HEK293T (cell line): ENCODE measurements around the gene CACUL1.

Source experiments
- ARNT ChIP-seq: fragments of 450-650 bp; IDR thresholded peaks from 2 replicates; pipeline ENCODE4 v1.6.1; 2017; ENCODE audit warnings: mild to moderate bottlenecking
- BHLHE40 ChIP-seq: fragments of 450-650 bp; IDR thresholded peaks from 2 replicates; pipeline ENCODE4 v1.6.1; 2016; ENCODE audit warnings: mild to moderate bottlenecking, moderate library complexity, borderline replicate concordance
- ELF4 ChIP-seq: fragments of 450-650 bp; IDR thresholded peaks from 2 replicates; pipeline ENCODE4 v1.6.1; 2017; ENCODE audit warnings: antibody characterized with exemption
- FOXA1 ChIP-seq: fragments of 450-650 bp; IDR thresholded peaks from 2 replicates; pipeline ENCODE4 v1.6.1; 2016; ENCODE audit warnings: mild to moderate bottlenecking
- FOXM1 ChIP-seq: fragments of 450-650 bp; IDR thresholded peaks from 2 replicates; pipeline ENCODE4 v1.6.1; 2017; ENCODE audit warnings: mild to moderate bottlenecking, borderline replicate concordance
- HDGF ChIP-seq: fragments of 450-650 bp; IDR thresholded peaks from 2 replicates; pipeline ENCODE4 v1.6.1; 2017; ENCODE audit warnings: antibody characterized with exemption, borderline replicate concordance
- L3MBTL2 ChIP-seq: fragments of 450-650 bp; conservative IDR thresholded peaks from 2 replicates; pipeline ENCODE4 v1.6.1; 2016; ENCODE audit warnings: mild to moderate bottlenecking
- LEF1 ChIP-seq: fragments of 450-650 bp; IDR thresholded peaks from 2 replicates; pipeline ENCODE4 v1.6.1; 2017; ENCODE audit warnings: mild to moderate bottlenecking, borderline replicate concordance
- NFRKB ChIP-seq: fragments of 450-650 bp; IDR thresholded peaks from 2 replicates; pipeline ENCODE4 v1.6.1; 2016; ENCODE audit warnings: mild to moderate bottlenecking, moderate library complexity
- PKNOX1 ChIP-seq: fragments of 450-650 bp; IDR thresholded peaks from 2 replicates; pipeline ENCODE4 v1.6.1; 2016
- SP1 ChIP-seq: fragments of 450-650 bp; IDR thresholded peaks from 2 replicates; pipeline ENCODE4 v1.6.1; 2017
- SUZ12 ChIP-seq: fragments of 450-650 bp; IDR thresholded peaks from 2 replicates; pipeline ENCODE4 v1.6.1; 2016; ENCODE audit warnings: mild to moderate bottlenecking
- TARDBP ChIP-seq: fragments of 450-650 bp; IDR thresholded peaks from 2 replicates; pipeline ENCODE4 v1.6.1; 2016
- ZNF384 ChIP-seq: fragments of 450-650 bp; IDR thresholded peaks from 2 replicates; pipeline ENCODE4 v1.6.1; 2016

DNA sequence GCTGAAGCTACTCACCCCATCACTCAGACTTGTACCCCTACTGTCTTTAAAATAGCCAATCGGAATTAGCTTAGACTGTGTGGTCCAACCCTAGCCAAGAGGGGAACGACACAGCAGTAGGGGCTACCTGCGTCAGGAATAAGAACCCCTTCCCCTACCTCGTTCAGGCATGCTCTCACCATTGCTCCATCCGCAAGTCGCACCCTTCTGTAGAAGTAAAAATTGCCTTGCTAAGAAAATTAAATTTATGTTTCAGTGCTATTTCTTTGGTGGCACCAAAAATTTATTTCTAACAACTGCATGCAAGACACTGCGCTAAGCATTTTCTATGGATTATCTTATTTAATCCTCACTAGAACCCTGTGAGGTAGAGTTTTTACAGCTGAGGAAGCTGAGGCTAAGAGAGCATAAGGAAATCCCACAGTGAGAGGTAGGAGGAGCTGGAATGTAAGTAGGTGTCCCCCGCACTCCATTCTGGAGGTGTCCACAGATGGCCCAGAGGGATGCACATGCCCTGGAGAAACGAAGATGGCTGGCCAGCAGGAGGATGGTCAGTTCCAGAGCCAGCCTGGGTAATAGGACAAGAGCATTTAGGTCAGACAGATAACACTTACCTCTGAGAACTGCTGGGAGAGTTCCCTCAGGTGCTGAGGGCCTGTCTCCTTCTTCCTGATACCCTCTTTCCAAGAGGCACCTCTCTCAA, 15.3 kb upstream of the CACUL1 start:
- TF ChIP-seq BHLHE40 = no peak
- TF ChIP-seq ZNF384 = no peak
- no peak for TF ChIP-seq L3MBTL2
- TF ChIP-seq TARDBP = no peak
- TF ChIP-seq SP1 = no peak
- no peak for TF ChIP-seq LEF1
- no peak for TF ChIP-seq PKNOX1
- no peak for TF ChIP-seq NFRKB
- no peak for TF ChIP-seq SUZ12
- no peak for TF ChIP-seq FOXM1
- TF ChIP-seq HDGF = no peak
- TF ChIP-seq FOXA1 = no peak
- TF ChIP-seq ELF4 = no peak
- TF ChIP-seq ARNT = no peak
